HepG2 (cell line): ENCODE data around the gene HLCS. TPM values are rescaled to one million over a fixed set of nuclear protein-coding genes. Genes with fewer than 3 reads are reported as not detected.

Source experiments
- ATAC-seq: fragments of 200-7000 bp; cut with Tn5 transposase; 3 replicates; pipeline ENCODE4 v1.9.1; 2020; ENCODE audit warnings: mild to moderate bottlenecking, moderate library complexity
- BruUV-seq: library from RNA; stranded (reverse); fragments of 400-500 nt; replicated peaks from 2 replicates; lab custom pipeline; 2021; lab: Mats Ljungman, UMichigan
- CTCF ChIA-PET: fragments of 300-600 bp; formaldehyde crosslinking; extraction: SDS; loops from one replicate; lab custom pipeline; 2021; ENCODE audit warnings: low total read pairs, inconsistent platforms, low intra/inter-chr PET ratio; lab: Yijun Ruan, JAX
- POLR2A ChIA-PET: fragments of 350-600 bp; sonication (Branson Sonifier 250); formaldehyde crosslinking; loops from one replicate; lab custom pipeline; 2020; ENCODE audit warnings: antibody characterized with exemption, inconsistent platforms; lab: Yijun Ruan, JAX
- DNase-seq: peaks from one replicate; pipeline ENCODE4 v3.0.0-alpha.2; 2015; ENCODE audit warnings: low spot score
- FAIRE-seq: peaks from 3 replicates; lab custom pipeline; 2011; peaks lifted over from hg19 to GRCh38; lab: Jason Lieb, UNC
- H2AFZ ChIP-seq: one replicate; pipeline ENCODE4 v1.6.1; 2011; ENCODE audit warnings: low read length, inconsistent platforms
- H3K27ac ChIP-seq: fragments of 300-600 bp; 3 replicates; pipeline ENCODE4 v1.8.0; 2011; ENCODE audit warnings: mixed run types, mild to moderate bottlenecking, mixed read lengths, low read length, inconsistent platforms; ENCODE audit not compliant: insufficient read depth; ENCODE audit errors: extremely low read length
- H3K27me3 ChIP-seq, 2 experiments: fragments of 200-600 bp in 1 of 2; 2 replicates in 1 of 2; 3 replicates in 1 of 2; pipeline versions ENCODE4 v1.6.0 to v1.8.0; 2011; ENCODE audit warnings: low read length in 2 of 2, mild to moderate bottlenecking in 2 of 2, moderate library complexity in 2 of 2, inconsistent platforms in 1 of 2; ENCODE audit not compliant: insufficient read depth in 2 of 2, control insufficient read depth in 1 of 2
- H3K36me3 ChIP-seq, 2 experiments: fragments of 200-600 bp in 1 of 2; replicated peaks in 1 of 2; 2 replicates in 1 of 2; 3 replicates in 1 of 2; pipeline versions ENCODE4 v1.5.1 to v1.8.0; 2011; ENCODE audit warnings: low read length in 2 of 2, inconsistent platforms in 1 of 2; ENCODE audit not compliant: insufficient read depth in 2 of 2, control insufficient read depth in 1 of 2
- H3K4me1 ChIP-seq: 2 replicates; pipeline ENCODE4 v1.5.1; 2012; ENCODE audit warnings: low read length, inconsistent platforms; ENCODE audit not compliant: insufficient read depth
- H3K4me2 ChIP-seq: 2 replicates; pipeline ENCODE4 v1.6.0; 2011; ENCODE audit warnings: low read depth, low read length, inconsistent platforms
- H3K4me3 ChIP-seq, 3 experiments: fragments of 200-600 bp in 1 of 3; sonication (generic), shearing (Covaris generic) in 1 of 3; replicated peaks in 1 of 3; 2 replicates each; pipeline ENCODE4 v1.5.1; 2011 to 2016; ENCODE audit warnings: low read length in 3 of 3, inconsistent platforms in 2 of 3, low read depth in 2 of 3, mild to moderate bottlenecking in 2 of 3, control low read depth in 1 of 3, mixed read lengths in 1 of 3; ENCODE audit not compliant: insufficient read depth in 1 of 3
- H3K79me2 ChIP-seq: one replicate; pipeline ENCODE4 v1.6.1; 2011; ENCODE audit warnings: low read length, inconsistent platforms; ENCODE audit not compliant: insufficient read depth
- H3K9ac ChIP-seq: 2 replicates; pipeline ENCODE4 v1.6.0; 2011; ENCODE audit warnings: mild to moderate bottlenecking, low read depth, low read length, inconsistent platforms; ENCODE audit not compliant: insufficient read depth
- H3K9me3 ChIP-seq: 2 replicates; pipeline ENCODE4 v1.5.1; 2012; ENCODE audit warnings: mild to moderate bottlenecking, low read length
- H4K20me1 ChIP-seq: 2 replicates; pipeline ENCODE4 v1.6.0; 2011; ENCODE audit warnings: inconsistent platforms, mild to moderate bottlenecking, low read length, moderate library complexity; ENCODE audit not compliant: insufficient read depth
- AGO2 ChIP-seq: fragments of 200-400 bp; formaldehyde crosslinking; optimal IDR thresholded peaks from 2 replicates; pipeline ENCODE3; 2017; ENCODE audit warnings: mild to moderate bottlenecking, low read depth, low read length, moderate library complexity
- CEBPG ChIP-seq: IDR thresholded peaks from 2 replicates; pipeline ENCODE4 v1.6.1; 2016
- HCFC1 ChIP-seq: fragments of 150-350 bp; IDR thresholded peaks from 2 replicates; pipeline ENCODE4 v1.6.1; 2014; ENCODE audit warnings: low read depth, low read length
- NAIF1 ChIP-seq: sonication (generic); formaldehyde crosslinking; IDR thresholded peaks from 2 replicates; pipeline ENCODE4 v1.5.0; 2020; ENCODE audit warnings: mild to moderate bottlenecking, missing genetic modification reagents, borderline replicate concordance
- PHF8 ChIP-seq: sonication (generic); formaldehyde crosslinking; IDR thresholded peaks from 2 replicates; pipeline ENCODE4 v1.5.0; 2020; ENCODE audit warnings: missing genetic modification reagents
- ZNF326 ChIP-seq: sonication (generic); formaldehyde crosslinking; IDR thresholded peaks from 2 replicates; pipeline ENCODE4 v1.4.0; 2020; ENCODE audit warnings: missing genetic modification reagents, borderline replicate concordance
- WGBS: methylation state at CpG from one replicate; pipeline ENCODE4 v1.1.6; 2017; ENCODE audit warnings: low lambda C conversion rate; 5-methylcytosine and 5-hydroxymethylcytosine counted together
- in situ Hi-C: cut with HindIII; loops from 2 replicates; pipeline ENCODE4 v1.10.0; 2017; ENCODE audit warnings: low pct_unique_long_range_greater_than_20kb; ENCODE audit not compliant: extremely low pct_ligation_motif_present
- intact Hi-C: fragments of 100-400 bp; cut with micrococcal nuclease; formaldehyde crosslinking; loops from one replicate; pipeline ENCODE4 v1.10.0; 2022; ENCODE audit not compliant: unreplicated experiment
- polyA plus RNA-seq, 8 experiments: library from polyadenylated mRNA; depleted of rRNA in 3 of 8; stranded (reverse) in 7 of 8; unstranded in 1 of 8; fragments of >200 nt; fragmentation: Illumina TruSeq in 4 of 8; extraction: Trizol in 4 of 8; gene quantifications; 2 replicates each; pipeline versions ENCODE4 v1.2.1 to v1.2.3, GENCODE V29; 2011 to 2016; ENCODE audit warnings: low read depth in 4 of 8, missing spikeins in 1 of 8, mixed read lengths in 1 of 8; ENCODE audit not compliant: insufficient read depth in 1 of 8
- total RNA-seq, 5 experiments: library from RNA; depleted of rRNA; stranded (reverse); fragments of >200 nt; fragmentation: Illumina TruSeq; extraction: Trizol; gene quantifications; 2 replicates each; pipeline ENCODE4 v1.2.3, GENCODE V29; 2016; ENCODE audit warnings: low read depth in 1 of 5
- TF ChIP-seq, protein P1 (sequence below): sonication (generic); formaldehyde crosslinking; IDR thresholded peaks from 2 replicates; pipeline ENCODE4 v1.4.0; 2020; ENCODE audit warnings: mild to moderate bottlenecking, missing genetic modification reagents, borderline replicate concordance
- TF ChIP-seq, protein P2 (sequence below): sonication (generic); formaldehyde crosslinking; IDR thresholded peaks from 2 replicates; pipeline ENCODE4 v1.4.0; 2020; ENCODE audit warnings: missing genetic modification reagents
- TF ChIP-seq, protein P3 (sequence below), 2 experiments: sonication (generic) in 1 of 2; formaldehyde crosslinking in 1 of 2; IDR thresholded peaks; 2 replicates each; pipeline versions ENCODE4 v1.4.0 to v1.6.1; 2016 to 2020; ENCODE audit warnings: borderline replicate concordance in 1 of 2, low read depth in 1 of 2, mild to moderate bottlenecking in 1 of 2, missing genetic modification reagents in 1 of 2

HLCS gene
- total and polyA plus RNA-seq, 2 of the 13 experiments (the other 11 are each of a cell fraction or from before 2014, with no cell fraction given) = 7.9 to 12.3 TPM

DNA sequence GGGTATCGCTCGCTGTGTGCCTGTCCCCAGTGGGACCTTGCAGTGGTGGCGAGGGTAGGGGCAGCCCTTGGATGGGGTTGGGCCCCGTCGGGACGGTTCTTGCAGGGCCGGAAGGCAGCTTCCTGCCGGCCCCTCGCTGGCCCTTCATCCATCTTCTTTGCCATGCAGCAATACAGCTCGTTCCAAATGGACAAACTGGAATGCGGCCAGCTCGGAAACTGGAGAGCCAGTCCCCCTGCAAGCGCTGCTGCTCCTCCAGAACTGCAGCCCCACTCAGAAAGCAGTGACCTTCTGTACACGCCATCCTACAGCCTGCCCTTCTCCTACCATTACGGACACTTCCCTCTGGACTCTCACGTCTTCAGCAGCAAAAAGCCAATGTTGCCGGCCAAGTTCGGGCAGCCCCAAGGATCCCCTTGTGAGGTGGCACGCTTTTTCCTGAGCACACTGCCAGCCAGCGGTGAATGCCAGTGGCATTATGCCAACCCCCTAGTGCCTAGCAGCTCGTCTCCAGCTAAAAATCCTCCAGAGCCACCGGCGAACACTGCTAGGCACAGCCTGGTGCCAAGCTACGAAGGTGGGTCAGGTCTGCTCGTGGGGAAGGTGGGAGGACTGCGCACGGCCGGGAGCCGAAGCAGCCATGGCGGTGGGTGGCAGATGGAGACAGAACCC, 221.8 kb downstream of the HLCS start (continued):
- TF ChIP-seq, protein P1, sequence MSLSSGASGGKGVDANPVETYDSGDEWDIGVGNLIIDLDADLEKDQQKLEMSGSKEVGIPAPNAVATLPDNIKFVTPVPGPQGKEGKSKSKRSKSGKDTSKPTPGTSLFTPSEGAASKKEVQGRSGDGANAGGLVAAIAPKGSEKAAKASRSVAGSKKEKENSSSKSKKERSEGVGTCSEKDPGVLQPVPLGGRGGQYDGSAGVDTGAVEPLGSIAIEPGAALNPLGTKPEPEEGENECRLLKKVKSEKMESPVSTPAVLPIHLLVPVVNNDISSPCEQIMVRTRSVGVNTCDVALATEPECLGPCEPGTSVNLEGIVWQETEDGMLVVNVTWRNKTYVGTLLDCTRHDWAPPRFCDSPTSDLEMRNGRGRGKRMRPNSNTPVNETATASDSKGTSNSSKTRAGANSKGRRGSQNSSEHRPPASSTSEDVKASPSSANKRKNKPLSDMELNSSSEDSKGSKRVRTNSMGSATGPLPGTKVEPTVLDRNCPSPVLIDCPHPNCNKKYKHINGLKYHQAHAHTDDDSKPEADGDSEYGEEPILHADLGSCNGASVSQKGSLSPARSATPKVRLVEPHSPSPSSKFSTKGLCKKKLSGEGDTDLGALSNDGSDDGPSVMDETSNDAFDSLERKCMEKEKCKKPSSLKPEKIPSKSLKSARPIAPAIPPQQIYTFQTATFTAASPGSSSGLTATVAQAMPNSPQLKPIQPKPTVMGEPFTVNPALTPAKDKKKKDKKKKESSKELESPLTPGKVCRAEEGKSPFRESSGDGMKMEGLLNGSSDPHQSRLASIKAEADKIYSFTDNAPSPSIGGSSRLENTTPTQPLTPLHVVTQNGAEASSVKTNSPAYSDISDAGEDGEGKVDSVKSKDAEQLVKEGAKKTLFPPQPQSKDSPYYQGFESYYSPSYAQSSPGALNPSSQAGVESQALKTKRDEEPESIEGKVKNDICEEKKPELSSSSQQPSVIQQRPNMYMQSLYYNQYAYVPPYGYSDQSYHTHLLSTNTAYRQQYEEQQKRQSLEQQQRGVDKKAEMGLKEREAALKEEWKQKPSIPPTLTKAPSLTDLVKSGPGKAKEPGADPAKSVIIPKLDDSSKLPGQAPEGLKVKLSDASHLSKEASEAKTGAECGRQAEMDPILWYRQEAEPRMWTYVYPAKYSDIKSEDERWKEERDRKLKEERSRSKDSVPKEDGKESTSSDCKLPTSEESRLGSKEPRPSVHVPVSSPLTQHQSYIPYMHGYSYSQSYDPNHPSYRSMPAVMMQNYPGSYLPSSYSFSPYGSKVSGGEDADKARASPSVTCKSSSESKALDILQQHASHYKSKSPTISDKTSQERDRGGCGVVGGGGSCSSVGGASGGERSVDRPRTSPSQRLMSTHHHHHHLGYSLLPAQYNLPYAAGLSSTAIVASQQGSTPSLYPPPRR (CRISPR knock-in tag) = no peak
- TF ChIP-seq CEBPG (CRISPR knock-in tag) = no peak

DNA sequence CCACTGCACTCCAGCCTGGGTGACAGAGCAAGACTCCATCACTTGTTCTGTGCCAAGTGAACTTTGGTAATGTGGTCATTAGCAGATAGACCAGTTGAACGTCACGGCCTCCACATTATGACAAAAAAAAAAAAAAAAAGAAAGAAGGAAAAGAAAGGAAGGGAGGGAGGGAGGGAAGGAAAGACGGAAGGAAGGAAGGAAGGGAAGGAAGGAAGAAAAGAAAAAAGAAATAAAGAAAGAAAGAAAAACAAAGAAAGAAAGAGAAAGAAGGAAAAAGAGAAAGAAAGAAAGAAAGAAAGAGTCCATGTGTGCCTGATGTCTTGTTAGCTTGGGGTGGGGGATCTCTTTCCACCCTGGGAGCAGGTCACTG, 222.3 kb downstream of the HLCS start:
- Histone ChIP-seq H3K9ac (no peak overlapping the region), H3K9me3 (no peaks in the 10 kb centered on the region), H3K36me3 (no peaks in the 10 kb centered on the region), H2AFZ (no peak overlapping the region), H3K27me3 (no peaks in the 10 kb centered on the region), H3K4me3 (no peak overlapping the region), H3K4me2 (no peak overlapping the region), H3K79me2 (no peaks in the 10 kb centered on the region), H4K20me1 (no peaks in the 10 kb centered on the region), H3K4me1 (peaks cover 12% of the 10 kb centered on the region), H3K27ac (no peak overlapping the region)
- no TSS peak for BruUV-seq
- POLR2A ChIA-PET = no interaction called here
- CTCF ChIA-PET = no interaction called here
- FAIRE-seq = no peak
- no peak for DNase-seq
- intact Hi-C loops = no loop called here
- in situ Hi-C loops = no loop called here
- ATAC-seq = no peak
- WGBS = 66% methylated on average over 3 of the region's 3 CpGs
- TF ChIP-seq, protein P2, sequence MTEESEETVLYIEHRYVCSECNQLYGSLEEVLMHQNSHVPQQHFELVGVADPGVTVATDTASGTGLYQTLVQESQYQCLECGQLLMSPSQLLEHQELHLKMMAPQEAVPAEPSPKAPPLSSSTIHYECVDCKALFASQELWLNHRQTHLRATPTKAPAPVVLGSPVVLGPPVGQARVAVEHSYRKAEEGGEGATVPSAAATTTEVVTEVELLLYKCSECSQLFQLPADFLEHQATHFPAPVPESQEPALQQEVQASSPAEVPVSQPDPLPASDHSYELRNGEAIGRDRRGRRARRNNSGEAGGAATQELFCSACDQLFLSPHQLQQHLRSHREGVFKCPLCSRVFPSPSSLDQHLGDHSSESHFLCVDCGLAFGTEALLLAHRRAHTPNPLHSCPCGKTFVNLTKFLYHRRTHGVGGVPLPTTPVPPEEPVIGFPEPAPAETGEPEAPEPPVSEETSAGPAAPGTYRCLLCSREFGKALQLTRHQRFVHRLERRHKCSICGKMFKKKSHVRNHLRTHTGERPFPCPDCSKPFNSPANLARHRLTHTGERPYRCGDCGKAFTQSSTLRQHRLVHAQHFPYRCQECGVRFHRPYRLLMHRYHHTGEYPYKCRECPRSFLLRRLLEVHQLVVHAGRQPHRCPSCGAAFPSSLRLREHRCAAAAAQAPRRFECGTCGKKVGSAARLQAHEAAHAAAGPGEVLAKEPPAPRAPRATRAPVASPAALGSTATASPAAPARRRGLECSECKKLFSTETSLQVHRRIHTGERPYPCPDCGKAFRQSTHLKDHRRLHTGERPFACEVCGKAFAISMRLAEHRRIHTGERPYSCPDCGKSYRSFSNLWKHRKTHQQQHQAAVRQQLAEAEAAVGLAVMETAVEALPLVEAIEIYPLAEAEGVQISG (CRISPR knock-in tag) = no peak
- TF ChIP-seq, protein P3, sequence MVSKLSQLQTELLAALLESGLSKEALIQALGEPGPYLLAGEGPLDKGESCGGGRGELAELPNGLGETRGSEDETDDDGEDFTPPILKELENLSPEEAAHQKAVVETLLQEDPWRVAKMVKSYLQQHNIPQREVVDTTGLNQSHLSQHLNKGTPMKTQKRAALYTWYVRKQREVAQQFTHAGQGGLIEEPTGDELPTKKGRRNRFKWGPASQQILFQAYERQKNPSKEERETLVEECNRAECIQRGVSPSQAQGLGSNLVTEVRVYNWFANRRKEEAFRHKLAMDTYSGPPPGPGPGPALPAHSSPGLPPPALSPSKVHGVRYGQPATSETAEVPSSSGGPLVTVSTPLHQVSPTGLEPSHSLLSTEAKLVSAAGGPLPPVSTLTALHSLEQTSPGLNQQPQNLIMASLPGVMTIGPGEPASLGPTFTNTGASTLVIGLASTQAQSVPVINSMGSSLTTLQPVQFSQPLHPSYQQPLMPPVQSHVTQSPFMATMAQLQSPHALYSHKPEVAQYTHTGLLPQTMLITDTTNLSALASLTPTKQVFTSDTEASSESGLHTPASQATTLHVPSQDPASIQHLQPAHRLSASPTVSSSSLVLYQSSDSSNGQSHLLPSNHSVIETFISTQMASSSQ (IDR thresholded peaks at IDR 0.05; ENCODE audit: low read depth) = no peak
- TF ChIP-seq, protein P3 (CRISPR knock-in tag; IDR thresholded peaks at IDR 0.05; ENCODE audit: borderline replicate concordance) = no peak
- TF ChIP-seq PHF8 (CRISPR knock-in tag) = no peak
- no peak for TF ChIP-seq ZNF326 (CRISPR knock-in tag)
- TF ChIP-seq HCFC1 = no peak
- TF ChIP-seq NAIF1 (CRISPR knock-in tag) = no peak
- no peak for TF ChIP-seq AGO2
